Ovary (tissue), 3 donors: ENCODE measurements around the gene UNKL.

Experiments used
- CTCF ChIP-seq, 3 donors: fragments of 450-650 bp in 2 of 3; fragments of 200-600 bp in 1 of 3; IDR thresholded peaks; one replicate each; pipeline versions ENCODE4 v1.5.1 to v1.8.0; 2016 to 2022; ENCODE audit warnings: antibody characterized with exemption in 3 of 3, mild to moderate bottlenecking in 1 of 3
- POLR2A ChIP-seq: fragments of 450-650 bp; IDR thresholded peaks from one replicate; pipeline ENCODE4 v1.6.1; 2017; ENCODE audit warnings: antibody characterized with exemption, mild to moderate bottlenecking, moderate library complexity
- donor health status: DM: no; HTN: no; CAD: no.

DNA sequence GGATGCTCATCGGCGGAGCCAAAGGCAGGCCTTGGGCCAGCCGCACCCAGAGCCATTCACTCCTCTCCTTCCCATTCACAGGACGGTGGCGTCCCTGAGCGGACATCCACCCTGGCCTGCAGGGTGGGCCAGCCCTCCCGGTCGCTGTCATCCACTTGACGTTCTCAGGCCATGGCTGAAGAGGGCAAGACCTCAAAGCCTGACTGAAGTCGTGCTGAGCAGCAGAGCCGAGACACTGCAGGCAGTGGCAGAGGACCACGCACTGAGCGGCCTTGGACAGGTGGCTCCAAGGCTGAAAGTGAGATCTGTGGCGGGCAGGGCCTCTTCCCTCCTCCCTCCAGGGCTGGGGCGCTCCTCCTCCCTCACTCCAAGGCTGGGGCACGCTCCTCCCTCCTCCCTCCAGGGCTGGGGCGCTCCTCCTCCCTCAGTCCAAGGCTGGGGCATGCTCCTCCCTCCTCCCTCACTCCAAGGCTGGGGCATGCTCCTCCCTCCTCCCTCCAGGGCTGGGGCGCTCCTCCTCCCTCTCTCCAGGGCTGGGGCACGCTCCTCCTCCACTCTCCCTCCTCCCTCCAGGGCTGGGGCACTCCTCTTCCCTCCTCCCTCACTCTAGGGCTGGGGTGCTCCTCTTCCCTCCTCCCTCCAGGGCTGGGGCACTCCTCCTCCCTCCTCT is 38.6 kb downstream of the UNKL start:
- TF ChIP-seq CTCF (IDR thresholded peaks at IDR 0.05), result no peak
- TF ChIP-seq POLR2A, result no peak
